Large intestine (tissue), 3 donors: ENCODE measurements around the gene HNRNPA1L2. TPM values are rescaled to one million over a fixed set of nuclear protein-coding genes. Genes with fewer than 3 reads are reported as not detected.

Source experiments
- DNase-seq, 2 donors: peaks; one replicate each; pipeline versions ENCODE4 v3.0.0 to v3.0.0-alpha.2; 2013
- H3K27ac ChIP-seq: one replicate; pipeline ENCODE4 v1.5.1; 2013; ENCODE audit warnings: low read length
- H3K27me3 ChIP-seq: 2 replicates; pipeline ENCODE4 v1.6.1; 2013; ENCODE audit warnings: low read length; ENCODE audit not compliant: control insufficient read depth, insufficient read depth
- H3K36me3 ChIP-seq: 2 replicates; pipeline ENCODE4 v1.6.1; 2013; ENCODE audit warnings: low read length; ENCODE audit not compliant: control insufficient read depth, insufficient read depth
- H3K4me1 ChIP-seq: one replicate; pipeline ENCODE4 v1.6.1; 2013; ENCODE audit warnings: low read length; ENCODE audit not compliant: control insufficient read depth, insufficient read depth
- H3K4me3 ChIP-seq: one replicate; pipeline ENCODE4 v1.5.1; 2013; ENCODE audit warnings: low read length
- H3K9me3 ChIP-seq: one replicate; pipeline ENCODE4 v1.6.1; 2013; ENCODE audit warnings: mild to moderate bottlenecking, low read depth, low read length, moderate library complexity; ENCODE audit not compliant: control insufficient read depth
- WGBS: methylation state at CpG from one replicate; pipeline ENCODE4 v1.1.5; 2013; ENCODE audit warnings: low lambda C conversion rate; ENCODE audit not compliant: insufficient coverage; 5-methylcytosine and 5-hydroxymethylcytosine counted together
- polyA plus RNA-seq: library from polyadenylated mRNA; unstranded; fragments of 120-200 nt; gene quantifications from one replicate; pipeline ENCODE4 v1.2.1, GENCODE V29; 2013

The HNRNPA1L2 gene
- polyA plus RNA-seq, 1 donor = 13.4 TPM

DNA sequence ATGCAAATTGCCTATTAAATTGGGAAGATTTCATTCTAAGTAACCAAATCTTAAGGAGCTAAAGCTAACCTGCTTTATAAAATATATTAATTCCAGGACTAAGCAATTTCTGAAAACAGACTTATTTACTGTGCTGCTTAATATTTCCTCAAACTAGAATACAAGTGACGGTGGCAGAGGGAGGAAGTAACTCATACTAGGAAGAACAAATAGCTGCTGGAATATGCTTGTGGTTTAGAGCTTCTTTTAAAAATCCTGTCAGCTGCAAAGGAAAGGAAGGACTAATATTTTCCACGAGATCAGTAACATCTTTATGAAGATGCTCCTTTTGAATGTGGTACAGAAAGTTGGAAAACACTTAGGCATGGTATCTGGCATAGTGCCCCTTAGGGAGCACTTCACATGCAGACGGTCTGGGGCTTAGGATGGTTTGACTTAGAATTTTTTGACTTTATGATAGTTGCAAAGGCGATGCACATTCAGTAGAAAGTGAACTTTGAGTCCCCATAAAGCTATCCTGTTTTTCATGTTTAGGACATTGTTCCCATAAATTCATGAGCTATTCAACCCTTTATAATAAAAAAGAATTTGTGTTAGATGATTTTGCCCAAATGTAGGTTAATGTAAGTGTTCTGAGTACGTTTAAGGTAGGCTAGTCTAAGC is 3.4 kb upstream of the HNRNPA1L2 start:
- no peaks in the 10 kb centered on the region for H3K4me1 ChIP-seq
- peaks cover 16% of the 10 kb centered on the region for H3K36me3 ChIP-seq
- no peak overlapping the region for H3K4me3 ChIP-seq
- no peaks in the 10 kb centered on the region for H3K27me3 ChIP-seq
- H3K27ac ChIP-seq = no peak overlapping the region
- no peaks in the 10 kb centered on the region for H3K9me3 ChIP-seq
- DNase-seq = no peak
- 83% methylated on average over 1 of the region's 5 CpGs for WGBS

DNA sequence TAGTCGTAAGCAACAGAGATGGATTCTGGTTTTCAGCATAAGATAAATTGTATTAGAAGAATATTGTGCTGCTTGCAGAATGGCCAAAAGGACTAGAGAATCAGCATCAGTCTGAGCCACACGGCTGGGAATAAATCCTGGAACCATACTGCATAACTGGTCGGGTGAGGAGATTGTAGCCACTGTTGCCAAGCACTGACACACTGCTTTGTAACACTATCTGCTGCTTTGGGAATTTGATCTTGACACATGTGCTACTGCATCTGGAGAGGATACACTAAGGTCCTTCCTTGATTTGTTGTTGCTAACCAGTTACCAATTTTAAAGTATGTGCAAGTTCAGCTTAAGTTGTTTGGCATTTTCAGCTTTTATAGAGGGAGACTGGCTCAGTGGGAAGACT is 1.9 kb downstream of the HNRNPA1L2 start:
- no peaks in the 10 kb centered on the region for H3K9me3 ChIP-seq
- no peak for DNase-seq
- H3K4me1 ChIP-seq = no peaks in the 10 kb centered on the region
- H3K27me3 ChIP-seq = no peaks in the 10 kb centered on the region
- H3K36me3 ChIP-seq = peaks cover 18% of the 10 kb centered on the region
- no peak overlapping the region for H3K27ac ChIP-seq
- WGBS = no CpG with 5 or more reads among the region's 3 CpGs
- H3K4me3 ChIP-seq = no peak overlapping the region

DNA sequence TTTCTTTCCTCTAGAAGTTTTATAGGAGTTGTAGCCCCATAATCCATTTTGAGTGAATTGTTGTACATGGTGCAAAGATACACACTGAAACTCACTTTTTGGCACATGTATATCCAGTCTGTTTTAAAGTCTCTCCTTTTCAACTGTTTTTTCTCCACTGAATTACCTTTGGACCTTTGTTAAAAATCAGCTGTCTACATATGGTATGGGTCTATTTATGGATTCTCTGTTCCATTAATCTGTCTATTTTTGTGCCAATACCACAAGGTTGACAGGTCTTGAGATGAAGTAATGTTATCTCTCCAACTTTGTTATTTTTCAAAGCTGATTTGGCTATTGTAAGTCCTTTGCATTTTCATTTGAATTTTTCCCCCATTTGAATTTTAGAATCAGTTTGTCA is 4.7 kb downstream of the HNRNPA1L2 start:
- Histone ChIP-seq H3K4me1 (no peaks in the 10 kb centered on the region), H3K27me3 (no peaks in the 10 kb centered on the region), H3K27ac (no peak overlapping the region), H3K36me3 (peaks cover 12% of the 10 kb centered on the region), H3K4me3 (no peak overlapping the region), H3K9me3 (no peaks in the 10 kb centered on the region)
- DNase-seq = no peak

- peaks cover 8% of the 10 kb centered on the region for H3K36me3 ChIP-seq
- no peaks in the 10 kb centered on the region for H3K9me3 ChIP-seq
- H3K27me3 ChIP-seq = no peaks in the 10 kb centered on the region
- peak in 1 of 2 donors; percentile 8 for DNase-seq
- no peak overlapping the region for H3K27ac ChIP-seq
- no CpG with 5 or more reads among the region's 6 CpGs for WGBS
- H3K4me3 ChIP-seq = peak overlapping the region; percentile 74
- no peaks in the 10 kb centered on the region for H3K4me1 ChIP-seq
Observed at GRCh38 chr13:52650731-52651130, 8.5 kb downstream of the HNRNPA1L2 start.

- Histone ChIP-seq H3K36me3 (peaks cover 10% of the 10 kb centered on the region), H3K27ac (peak overlapping the region; percentile 97), H3K9me3 (no peaks in the 10 kb centered on the region), H3K27me3 (no peaks in the 10 kb centered on the region), H3K4me1 (no peaks in the 10 kb centered on the region), H3K4me3 (peak overlapping the region; percentile 74)
- DNase-seq = no peak
- WGBS = no CpG with 5 or more reads among the region's 7 CpGs
Observed at GRCh38 chr13:52651897-52652195, 9.6 kb downstream of the HNRNPA1L2 start.

DNA sequence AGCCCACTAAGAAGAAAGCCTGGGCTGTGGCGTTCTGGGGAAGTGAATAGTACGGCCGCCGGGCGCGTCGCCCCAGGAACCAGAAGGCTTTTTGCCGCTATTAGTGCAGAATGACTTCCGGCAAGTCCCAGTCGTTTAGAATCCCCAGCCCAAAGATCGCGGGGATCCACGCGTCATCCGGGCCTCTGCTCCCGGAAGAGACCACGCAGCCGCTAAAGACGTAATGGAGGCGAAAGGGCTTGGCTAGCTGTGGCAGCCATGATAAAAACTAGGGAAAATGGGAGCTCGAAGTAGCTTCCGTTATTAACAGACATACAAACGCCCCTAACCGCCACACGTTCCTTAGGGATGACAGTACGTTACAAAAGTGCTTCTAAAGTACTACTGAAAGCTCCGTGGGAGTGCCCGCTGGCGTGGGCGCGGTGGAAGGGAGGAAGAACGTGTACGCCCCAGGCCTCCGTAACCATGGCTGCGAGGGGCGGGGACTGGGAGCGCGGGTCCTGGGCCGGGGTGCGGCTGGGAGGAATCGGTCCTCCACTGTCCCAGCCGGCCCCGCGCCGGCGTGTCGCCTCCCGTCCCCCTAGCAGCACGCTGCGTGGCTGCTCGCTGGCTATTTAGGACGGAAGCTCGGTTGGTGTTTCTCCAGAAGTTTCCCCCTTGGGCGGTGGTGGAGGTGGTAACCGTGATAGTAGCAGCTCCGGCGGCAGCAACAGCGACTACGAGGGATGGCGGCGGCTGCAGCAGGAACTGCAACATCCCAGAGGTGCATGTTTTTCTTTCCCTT is 10.2 kb downstream of the HNRNPA1L2 start, which contains the start of gene SUGT1:
Gene SUGT1 (plus strand): TSS at position 641 of the 784 bp plus-strand sequence. CDS start 85 bp downstream, at position 726.
- peak within 1 kb of the TSS; percentile 74 for H3K4me3 ChIP-seq
- no peaks in the 10 kb centered on the region for H3K9me3 ChIP-seq
- peaks cover 10% of the 10 kb centered on the region for H3K36me3 ChIP-seq
- no CpG with 5 or more reads among the region's 61 CpGs for WGBS
- peak; percentile 98 to 99 for DNase-seq
- H3K4me1 ChIP-seq = no peaks in the 10 kb centered on the region
- no peaks in the 10 kb centered on the region for H3K27me3 ChIP-seq
- H3K27ac ChIP-seq = peak within 1 kb of the TSS; percentile 97

DNA sequence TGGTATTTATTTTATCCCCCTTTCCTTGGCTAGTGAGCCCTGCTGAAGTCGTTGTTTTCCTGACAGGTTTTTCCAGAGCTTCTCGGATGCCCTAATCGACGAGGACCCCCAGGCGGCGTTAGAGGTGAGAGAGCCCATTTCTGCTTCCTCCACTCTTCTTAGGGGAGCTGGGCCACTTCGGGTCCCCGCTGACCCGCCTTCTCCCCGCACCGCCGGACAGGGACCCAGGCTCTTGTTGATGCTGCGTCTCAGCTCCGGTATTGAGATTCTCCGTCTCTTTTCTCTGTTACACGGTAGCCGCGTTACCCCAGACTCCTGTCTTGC is 10.7 kb downstream of the HNRNPA1L2 start:
- peaks cover 14% of the 10 kb centered on the region for H3K36me3 ChIP-seq
- H3K27ac ChIP-seq = peak overlapping the region; percentile 97
- DNase-seq = no peak
- H3K4me3 ChIP-seq = peak overlapping the region; percentile 74
- H3K9me3 ChIP-seq = no peaks in the 10 kb centered on the region
- WGBS = 3% methylated on average over 7 of the region's 18 CpGs
- no peaks in the 10 kb centered on the region for H3K27me3 ChIP-seq
- H3K4me1 ChIP-seq = no peaks in the 10 kb centered on the region

DNA sequence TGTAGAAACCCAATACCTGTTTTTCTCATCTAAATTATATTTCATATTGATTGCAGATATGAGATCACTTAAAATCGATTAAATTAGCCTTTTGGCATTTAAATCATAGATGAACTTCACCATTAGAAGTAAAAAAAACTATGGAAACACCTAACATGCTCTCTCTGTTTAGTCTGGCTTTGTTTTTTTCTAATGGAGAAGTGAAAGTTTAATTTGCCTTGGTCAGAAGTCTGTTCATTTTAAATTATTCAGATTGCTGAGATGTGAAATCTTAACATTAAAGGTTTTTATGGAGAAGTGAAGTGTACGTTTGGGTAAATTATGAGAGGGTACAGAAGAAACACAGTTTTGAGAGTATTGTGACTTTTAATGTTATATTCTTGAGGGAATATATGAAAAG is 17.1 kb downstream of the HNRNPA1L2 start:
- H3K4me3 ChIP-seq = no peak overlapping the region
- H3K9me3 ChIP-seq = no peaks in the 10 kb centered on the region
- H3K27ac ChIP-seq = no peak overlapping the region
- peaks cover 36% of the 10 kb centered on the region for H3K36me3 ChIP-seq
- H3K27me3 ChIP-seq = no peaks in the 10 kb centered on the region
- H3K4me1 ChIP-seq = no peaks in the 10 kb centered on the region
- no peak for DNase-seq
- WGBS = 100% methylated on average over 2 of the region's 2 CpGs

- H3K27me3 ChIP-seq = no peaks in the 10 kb centered on the region
- DNase-seq = no peak
- peaks cover 52% of the 10 kb centered on the region for H3K36me3 ChIP-seq
- H3K4me1 ChIP-seq = no peaks in the 10 kb centered on the region
- WGBS = 100% methylated on average over 1 of the region's 4 CpGs
- H3K27ac ChIP-seq = no peak overlapping the region
- H3K9me3 ChIP-seq = no peaks in the 10 kb centered on the region
- H3K4me3 ChIP-seq = no peak overlapping the region
Observed at GRCh38 chr13:52664272-52664671, 22.0 kb downstream of the HNRNPA1L2 start.

DNA sequence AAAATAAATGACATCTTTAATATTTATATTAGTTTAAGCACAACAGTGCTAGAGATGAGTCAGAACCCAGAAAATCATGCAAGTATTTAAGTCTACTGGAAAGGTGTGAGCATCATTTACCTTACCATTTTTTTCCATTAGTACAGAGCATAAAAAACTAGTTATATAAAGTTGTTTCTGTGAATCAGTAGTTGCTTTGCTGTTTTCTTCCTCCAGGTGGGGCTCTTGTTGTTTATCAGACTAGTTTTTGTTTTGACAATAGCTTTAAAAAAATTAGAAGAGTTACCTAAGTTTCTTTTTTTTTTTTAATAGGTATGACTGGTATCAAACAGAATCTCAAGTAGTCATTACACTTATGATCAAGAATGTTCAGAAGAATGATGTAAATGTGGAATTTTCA is 23.1 kb downstream of the HNRNPA1L2 start:
- Histone ChIP-seq H3K27me3 (no peaks in the 10 kb centered on the region), H3K9me3 (no peaks in the 10 kb centered on the region), H3K36me3 (peaks cover 51% of the 10 kb centered on the region), H3K27ac (no peak overlapping the region), H3K4me3 (no peak overlapping the region), H3K4me1 (no peaks in the 10 kb centered on the region)
- DNase-seq = no peak

DNA sequence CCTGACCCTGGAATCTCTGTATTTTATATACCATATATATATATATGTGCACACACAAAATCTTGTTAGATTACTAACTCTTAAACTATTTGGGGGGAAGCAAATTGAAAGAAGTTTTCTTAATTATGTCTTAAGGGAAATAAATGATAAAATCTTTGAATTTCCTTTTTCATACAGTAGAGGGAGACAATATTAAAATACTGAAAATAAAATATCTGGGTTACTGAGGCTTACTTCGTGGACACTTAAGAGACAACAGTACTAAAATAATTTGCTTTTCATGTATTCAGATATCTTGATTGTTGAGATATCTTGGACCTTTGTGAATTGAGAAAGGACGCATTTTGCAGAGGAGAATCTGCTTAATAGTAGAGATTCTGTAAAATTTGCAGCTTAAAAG is 27.4 kb downstream of the HNRNPA1L2 start:
- H3K27ac ChIP-seq = no peak overlapping the region
- WGBS = 100% methylated on average over 1 of the region's 2 CpGs
- H3K4me1 ChIP-seq = no peaks in the 10 kb centered on the region
- no peaks in the 10 kb centered on the region for H3K9me3 ChIP-seq
- peaks cover 30% of the 10 kb centered on the region for H3K36me3 ChIP-seq
- no peaks in the 10 kb centered on the region for H3K27me3 ChIP-seq
- H3K4me3 ChIP-seq = no peak overlapping the region
- DNase-seq = no peak
